ENCODE data around the gene TIAM2. TPM values are rescaled to one million over a fixed set of nuclear protein-coding genes. Genes with fewer than 3 reads are reported as not detected.
A peak's percentile ranks its signal among the peaks of the same experiment; 100 is the strongest.

The TIAM2 gene
- total RNA-seq, 2 donors from 2014 or later: 8.9 to 9.3 TPM

DNA sequence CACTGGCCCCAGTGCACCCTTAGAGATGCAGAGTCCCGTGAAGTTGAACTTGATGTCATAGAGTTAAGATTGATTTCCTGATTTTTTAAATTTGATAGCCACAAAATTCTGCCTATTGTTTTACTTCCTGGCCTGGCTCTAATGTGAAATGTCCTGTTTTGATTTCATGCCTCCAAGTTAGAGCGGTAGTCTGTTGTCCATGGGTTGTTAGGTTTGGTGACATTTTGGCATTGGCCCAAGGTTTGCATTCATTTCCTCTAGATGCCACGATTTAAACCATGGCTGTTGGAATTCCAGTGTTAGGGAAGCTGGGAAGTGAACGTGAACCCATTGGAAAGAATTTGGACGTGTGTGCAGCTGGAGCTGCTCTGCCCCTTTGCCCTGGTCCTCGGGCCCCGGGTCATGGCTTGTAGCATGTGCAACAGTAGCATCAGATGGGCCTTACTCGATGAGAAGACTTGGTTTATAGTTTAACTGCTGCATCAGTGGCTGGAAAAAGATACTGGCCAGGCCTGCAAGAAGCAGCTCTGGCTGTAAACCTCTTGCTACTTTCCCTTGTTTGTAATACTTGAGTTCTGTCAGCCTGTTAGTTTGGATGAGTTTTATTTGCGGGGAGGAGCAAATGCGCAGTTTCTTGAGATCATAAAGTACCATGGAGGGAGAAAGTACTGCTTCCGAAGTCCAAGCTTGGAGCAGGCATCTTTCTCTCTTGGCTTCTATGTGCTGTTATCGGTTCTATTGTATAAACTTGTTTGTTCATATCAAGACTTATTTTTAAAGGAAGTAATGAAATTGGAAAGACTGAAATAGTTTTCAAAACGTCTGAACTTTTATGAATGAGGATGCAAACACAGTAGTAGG, 147.3 kb downstream of the TIAM2 start:
- no peak for DNase-seq
- ATAC-seq: peak in 1 of 2 donors; percentile 22
- intact Hi-C loops (cut with DNase I): no loop called here

DNA sequence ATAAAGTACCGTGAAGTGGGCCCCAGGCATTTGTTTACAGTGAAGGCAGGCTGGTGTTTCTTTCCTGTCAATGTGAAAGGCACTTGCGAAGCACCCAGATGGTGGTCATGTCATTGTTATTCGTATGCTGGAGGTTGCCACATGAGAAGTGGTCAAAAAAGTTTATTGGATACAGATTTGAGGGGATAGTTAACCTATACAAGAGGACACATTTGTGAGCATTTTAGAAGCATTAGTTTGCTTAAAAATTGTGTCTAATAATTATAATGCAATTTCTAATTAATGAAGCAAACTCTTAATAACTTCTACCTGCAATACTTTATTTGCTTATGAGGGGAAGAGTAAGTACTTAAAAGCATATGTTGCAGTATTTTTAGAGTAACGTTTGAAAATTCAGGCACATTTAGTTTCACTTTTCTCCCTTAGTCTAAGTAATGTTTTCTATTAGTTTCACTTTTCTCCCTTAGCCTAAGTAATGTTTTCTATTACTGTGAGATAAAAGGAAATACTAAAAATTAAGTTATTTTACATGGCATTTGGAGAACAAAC, 148.0 kb downstream of the TIAM2 start:
- intact Hi-C loops (cut with DNase I): no loop called here
- no peak for DNase-seq

DNA sequence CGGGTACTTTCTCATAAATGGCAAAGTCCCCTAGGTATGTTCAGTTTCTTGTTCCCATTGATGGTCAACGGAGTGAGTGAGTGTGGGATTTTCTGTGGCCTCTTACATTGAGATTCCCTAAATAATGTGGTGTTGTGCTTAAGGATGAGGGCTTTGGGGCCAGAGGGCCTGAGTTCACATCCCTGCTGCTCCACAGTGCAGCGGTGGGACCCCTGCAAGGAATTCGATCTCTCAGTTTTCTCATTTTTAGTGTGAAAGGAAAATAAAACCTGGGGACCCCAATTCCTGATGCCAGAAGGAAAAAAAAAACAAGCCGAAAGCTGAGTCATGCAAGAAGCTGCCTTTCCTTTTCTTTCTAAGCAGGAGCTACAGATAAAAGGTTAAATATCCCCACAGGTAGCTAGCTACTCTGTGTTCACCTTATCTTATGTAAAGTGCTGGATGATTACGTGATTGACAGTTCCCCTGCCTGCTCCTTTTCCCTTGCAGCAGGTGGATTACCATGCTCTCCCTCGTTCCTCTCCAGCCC, 148.5 kb downstream of the TIAM2 start:
- no peak for DNase-seq
- ATAC-seq: no peak
- intact Hi-C loops (cut with DNase I): no loop called here

More for the DNA sequence above, 148.0 kb downstream of the TIAM2 start:
- ATAC-seq: no peak

DNA sequence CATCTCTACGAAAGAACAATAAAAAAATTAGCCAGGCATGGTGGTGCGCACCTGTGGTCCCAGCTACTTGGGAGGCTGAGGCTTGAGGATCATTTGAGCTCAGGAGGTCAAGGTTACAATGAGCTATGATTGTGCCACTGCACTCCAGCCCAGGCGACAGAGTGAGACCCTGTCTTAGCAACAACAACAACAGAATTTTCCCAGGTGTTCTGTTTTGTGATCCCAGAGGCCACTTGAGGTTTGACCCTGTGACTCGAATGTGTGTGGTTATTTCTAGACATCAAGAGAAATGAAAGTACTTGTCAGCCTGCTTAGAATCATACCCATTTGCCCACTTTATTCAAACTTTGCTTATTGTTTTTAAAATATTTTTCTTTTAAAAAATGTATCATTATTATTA, 151.1 kb downstream of the TIAM2 start:
- DNase-seq (no peak), ATAC-seq (no peak)
- intact Hi-C loops (cut with DNase I): no loop called here

DNA sequence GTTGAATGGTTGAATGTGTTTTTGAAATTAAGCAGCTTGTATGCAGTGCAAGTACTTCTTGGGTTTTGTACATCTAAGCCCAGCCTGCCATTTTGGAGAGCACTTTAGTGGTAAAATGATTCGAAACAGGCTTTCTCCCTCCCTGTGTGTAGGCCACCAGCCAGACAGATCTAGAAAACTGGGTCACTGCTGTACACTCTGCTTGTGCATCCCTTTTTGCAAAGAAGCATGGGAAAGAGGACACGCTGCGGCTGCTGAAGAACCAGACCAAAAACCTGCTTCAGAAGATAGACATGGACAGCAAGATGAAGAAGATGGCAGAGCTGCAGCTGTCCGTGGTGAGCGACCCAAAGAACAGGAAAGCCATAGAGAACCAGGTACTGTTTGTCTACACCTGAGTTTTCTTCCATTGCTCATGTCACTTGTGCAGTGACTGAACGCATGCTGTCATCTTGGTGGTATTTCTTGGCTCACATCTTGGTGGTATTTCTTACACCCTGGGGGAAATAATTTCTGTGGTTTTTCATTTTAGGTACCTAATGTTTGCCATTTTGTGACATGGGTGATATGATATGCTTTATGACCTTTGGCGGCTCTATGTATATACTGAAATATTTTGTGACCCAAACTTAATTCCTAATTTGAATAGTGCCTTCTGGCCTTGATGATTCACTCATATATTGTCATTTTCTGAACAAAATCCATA, 153.0 kb downstream of the TIAM2 start:
- DNase-seq (no peak), ATAC-seq (no peak)
- intact Hi-C loops (cut with DNase I): no loop called here

DNA sequence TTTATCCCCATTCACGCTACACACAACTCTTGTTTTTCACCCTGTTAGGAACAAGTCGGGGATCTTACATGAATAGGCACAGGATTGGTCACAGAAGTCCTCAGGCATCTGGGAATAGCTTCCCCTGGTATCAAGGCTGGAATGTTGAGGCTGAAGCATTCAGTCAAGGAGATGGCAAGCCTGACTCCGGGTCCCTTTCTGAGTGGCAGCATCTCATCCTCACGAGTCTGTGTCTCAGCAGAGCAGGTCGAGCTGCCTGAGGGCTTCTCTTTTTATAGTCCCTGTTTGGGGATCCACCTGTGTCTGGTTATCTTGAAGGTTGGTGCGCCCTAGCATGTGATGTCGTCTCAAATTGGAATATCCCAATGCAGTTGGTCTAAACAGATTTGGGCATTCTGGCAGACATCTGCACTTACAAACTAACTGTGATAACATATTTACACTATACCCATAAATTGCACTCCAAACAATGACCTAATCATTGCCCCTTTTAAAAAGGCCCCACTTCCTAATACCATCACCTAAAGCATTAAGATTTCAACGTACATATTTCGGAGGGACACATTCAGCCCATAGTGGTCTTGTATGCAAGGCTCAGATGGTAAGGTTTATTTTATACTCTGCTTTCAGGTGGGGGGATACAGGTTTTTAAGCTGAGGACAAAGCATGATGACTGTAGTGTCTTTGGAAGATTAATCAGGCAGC, 156.0 kb downstream of the TIAM2 start:
- intact Hi-C loops (cut with DNase I): no loop called here
- ATAC-seq: no peak
- DNase-seq: no peak

DNA sequence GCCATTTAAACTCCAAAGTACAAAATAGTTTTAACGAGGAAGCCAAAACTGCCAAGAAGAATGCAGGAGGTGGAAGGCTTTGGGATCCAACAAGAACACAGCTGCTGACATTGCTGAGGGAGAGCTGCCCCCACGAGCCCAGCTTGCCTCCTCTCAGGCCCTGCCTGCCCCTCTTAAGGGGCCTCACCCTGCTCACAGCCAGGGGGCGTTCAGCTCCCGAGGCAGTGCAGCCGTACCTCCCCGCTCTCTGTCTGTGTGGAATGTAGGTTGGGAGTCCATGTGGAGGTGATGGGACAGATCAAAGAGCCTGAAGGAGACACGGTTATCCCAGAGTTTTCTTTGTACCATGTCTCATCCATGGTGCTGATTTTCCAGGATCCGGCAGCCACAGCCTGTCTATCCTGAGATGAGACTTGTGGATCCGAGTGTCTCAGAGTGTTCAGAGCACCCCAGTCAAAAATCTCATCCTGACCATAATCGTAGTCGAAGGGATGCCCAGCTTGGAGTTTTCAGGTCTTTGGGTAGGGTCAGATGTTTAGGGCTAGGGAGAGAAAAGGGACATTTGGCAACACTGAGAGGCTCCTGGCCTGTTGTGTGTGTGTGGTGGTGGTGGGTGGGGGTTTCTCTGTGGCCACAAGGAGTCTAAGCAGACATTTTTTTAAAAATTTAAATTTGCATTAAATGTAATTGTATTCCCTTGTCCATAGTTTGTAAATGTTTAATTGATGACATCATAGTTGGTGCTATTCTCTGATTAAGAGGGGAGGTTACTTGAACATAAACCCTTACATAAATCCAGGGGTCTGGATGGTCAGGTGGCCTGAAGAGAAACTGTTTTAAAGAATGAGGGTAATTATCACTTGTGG, 157.3 kb downstream of the TIAM2 start:
- intact Hi-C loops (cut with DNase I): no loop called here
- DNase-seq (no peak), ATAC-seq (no peak)

DNA sequence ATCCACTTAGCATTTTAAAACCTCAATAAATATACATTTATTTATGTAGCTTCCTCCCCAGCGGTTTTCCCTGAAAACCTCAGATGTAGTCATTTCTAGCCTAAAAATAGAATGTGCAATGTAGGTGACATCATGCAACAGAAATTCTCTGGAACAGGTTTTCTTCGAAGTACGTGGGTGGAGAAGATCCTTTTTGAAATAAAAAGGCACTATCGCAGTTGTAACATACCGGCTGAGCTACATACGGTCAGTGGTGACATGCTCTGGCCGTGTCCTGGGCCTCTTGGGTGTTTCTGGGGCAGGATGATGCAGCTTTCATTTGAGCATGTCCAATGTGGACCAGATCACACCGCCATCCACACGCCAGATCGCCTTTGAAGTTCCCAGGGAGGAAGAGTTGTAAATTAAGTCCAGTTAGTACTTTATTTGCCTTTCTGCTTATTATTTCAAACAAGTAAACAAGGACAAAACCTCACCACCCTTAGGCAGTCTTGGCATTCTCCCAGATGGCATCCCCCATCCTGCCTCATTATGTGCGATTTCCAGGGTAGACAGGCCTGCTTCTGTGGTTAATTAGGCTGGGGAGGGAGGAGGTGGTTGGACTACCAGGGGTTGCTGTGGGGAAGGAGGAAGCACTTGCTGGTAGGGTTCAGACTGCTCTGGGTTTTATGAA, 159.2 kb downstream of the TIAM2 start:
- ATAC-seq: peak in 1 of 2 donors; percentile 48
- DNase-seq: no peak
- intact Hi-C loops (cut with DNase I): no loop called here

DNA sequence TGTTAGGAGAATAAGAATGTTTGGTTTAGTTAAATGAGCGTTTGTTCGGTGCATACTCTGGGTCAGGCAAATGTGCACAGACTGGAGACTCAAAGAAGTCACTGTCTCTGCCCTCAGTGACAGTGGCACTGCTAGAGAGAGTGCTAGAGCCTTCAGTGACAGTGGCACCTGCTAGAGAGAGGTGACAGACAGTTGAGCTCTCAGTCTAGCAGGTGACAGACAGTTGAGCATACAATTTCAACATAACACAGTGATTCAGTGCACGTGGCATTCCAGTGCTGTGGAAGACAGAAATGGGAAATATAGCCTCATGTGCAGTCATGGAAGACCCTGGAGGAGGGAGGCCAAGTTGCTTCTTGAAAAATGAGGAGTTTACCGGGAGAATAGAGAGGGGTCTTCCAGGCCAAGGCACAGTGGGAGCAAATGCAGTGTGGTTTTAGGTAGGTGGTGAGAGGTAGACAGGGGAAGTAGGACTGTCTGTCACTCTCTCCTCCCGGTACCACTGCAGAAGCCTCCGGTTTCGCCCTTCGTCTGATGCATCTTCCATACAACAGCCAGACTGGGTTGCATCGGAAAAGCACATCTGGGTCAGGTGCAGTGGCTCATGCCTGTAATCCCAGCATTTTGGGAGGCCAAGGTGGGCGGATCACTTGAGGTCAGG, 160.8 kb downstream of the TIAM2 start:
- ATAC-seq: no peak
- DNase-seq: no peak
- intact Hi-C loops (cut with DNase I): no loop called here

DNA sequence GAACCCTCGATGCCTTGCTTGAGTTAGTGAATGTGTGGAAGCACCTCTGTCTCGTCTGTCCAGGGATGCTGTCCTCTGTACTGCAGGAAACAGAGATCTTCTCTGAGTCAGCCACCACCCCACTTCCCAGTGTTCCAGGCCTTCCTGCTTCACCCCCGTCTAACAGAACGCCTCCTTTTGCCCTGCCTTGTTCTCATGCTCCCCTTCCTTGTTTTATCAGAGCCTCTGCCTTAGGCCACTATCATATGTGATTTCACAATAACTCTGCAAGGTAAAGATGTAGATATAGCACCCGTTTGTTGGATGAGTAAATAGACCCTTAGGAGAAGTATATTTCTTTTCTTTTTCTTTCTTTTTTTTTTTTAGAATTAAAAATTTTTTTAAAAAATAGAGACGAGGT, 162.0 kb downstream of the TIAM2 start:
- DNase-seq: no peak
- peak in 1 of 2 donors; percentile 8 for ATAC-seq
- intact Hi-C loops (cut with DNase I): no loop called here

DNA sequence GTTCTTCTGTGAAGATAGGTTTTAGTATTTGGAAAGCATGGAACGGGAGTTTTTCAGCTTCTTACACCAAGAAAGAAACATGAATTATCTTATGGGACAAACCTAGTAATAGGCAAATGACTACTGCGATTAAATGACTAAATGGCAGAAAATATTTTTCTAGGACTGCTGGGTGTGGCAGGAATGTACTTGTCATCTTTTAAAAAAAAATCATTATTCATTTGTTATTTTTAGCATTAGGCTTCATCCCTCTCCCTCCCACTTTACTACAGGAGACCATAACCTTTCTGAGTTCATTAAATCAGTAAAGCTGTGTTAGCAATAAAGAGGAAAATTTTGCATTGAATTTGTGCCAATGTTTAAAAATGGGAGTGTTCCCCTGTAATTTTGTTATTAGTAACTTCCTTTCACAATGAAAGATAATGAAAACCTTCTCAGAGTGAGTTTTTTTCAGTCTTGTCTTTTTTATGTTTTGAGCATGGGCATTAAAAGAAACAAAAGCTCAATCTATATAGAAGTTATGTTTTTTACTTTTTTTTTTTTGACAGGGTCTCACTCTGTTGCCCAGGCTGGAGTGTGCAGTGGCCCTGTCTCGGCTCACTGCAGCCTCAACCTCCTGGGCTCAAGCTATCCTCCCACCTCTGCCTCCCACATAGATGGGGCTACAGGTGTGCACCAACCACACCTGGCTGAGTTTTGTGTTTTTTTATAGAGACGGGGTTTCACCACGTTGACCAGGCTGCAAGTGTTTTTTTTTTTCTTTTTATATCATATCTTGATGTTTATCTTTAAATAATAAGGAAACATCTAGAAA, 163.1 kb downstream of the TIAM2 start:
- intact Hi-C loops (cut with DNase I): no loop called here
- ATAC-seq: peak; percentile 57 to 67
- no peak for DNase-seq

DNA sequence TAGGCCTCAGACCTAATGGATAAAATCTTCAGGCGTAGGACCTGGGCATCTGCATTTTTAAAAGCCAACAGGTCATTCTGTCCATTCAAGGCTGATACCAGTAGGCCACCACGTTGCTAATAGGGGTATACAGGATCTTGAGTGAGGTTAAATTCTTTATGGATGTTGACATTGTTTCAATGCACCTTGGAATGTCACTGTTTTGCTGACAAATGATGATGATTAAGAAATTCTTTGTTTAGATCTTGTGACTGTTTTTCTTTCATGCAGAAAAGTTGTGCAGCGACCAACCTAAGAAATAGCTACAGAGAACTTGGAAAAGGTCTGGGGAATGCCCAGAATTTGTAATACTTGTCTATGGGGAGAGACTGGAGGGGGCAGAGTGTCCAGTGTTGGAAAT, 167.6 kb downstream of the TIAM2 start:
- DNase-seq (no peak), ATAC-seq (no peak)
- intact Hi-C loops (cut with DNase I): no loop called here

DNA sequence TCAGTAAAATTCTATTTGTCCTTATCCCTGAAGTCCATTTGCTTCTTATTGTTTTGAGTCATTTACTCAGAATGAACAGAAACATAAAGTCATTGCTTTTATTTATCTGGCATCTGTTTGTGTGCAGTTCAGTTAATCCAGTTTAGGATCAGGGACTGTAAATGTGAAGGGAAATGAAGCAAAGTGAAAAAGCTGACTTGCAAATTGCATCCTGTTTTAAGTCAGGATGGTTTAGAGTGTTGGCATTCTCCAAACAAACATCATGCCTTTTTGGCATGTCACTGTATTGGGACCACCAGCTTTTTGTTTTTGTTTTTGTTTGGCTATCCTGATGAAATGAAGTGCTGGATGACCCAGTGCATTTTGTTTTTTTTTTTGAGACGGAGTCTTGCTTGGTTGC, 168.5 kb downstream of the TIAM2 start:
- intact Hi-C loops (cut with DNase I): no loop called here
- DNase-seq: no peak
- ATAC-seq: no peak

DNA sequence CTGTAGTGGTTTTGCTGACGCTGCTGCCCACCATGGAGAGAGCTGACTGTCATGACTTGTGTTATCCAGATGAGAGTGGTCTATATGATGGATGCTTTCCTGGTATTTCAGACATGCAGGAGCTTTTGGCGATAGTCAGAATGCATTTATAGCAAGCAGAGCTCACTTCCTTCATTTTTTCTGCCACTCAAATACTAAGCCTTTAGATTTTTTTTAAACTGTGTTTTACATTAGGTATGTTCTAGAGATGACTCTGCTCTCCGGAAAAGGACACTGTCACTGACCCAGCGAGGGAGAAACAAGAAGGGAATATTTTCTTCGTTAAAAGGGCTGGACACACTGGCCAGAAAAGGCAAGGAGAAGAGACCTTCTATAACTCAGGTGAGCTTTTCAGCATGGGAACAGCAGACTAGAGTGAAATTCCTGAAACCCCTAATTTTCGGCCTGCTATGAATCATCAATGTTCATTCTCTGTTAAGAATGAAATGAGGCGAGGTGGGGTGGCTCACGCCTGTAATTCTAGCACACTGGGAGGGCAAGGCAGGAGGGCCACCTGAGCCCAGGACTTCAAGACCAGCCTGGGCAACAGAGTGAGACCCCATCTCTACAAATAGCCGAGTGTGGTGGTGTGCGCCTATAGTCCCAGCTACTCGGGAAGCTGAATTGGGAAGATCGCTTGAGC, 170.1 kb downstream of the TIAM2 start:
- intact Hi-C loops (cut with DNase I): no loop called here
- ATAC-seq (no peak), DNase-seq (no peak)

DNA sequence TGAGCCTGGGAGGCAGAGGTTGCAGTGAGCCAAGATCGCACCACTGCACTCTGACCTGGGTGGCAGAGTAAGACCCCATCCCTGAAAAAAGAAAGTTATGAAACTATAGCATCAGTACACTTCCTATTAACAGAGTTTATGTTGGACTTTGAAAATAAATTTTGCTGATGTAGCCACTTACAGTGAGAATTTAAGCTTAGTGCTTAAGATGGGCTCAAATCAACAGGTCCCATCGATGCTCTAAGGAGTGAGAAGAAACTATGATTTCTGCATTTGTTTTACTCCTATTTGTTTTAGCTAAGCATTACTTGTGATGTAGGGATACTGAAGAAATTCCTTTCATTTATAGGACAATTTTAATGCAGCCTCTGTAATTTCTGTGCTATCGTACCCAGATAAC, 175.4 kb downstream of the TIAM2 start:
- intact Hi-C loops (cut with DNase I): loop anchor here (5.0 to 10.0 kb wide), 4 partner anchors 236 to 493 kb away; no protein-coding TSS in a partner anchor
- DNase-seq (no peak), ATAC-seq (no peak)
